RWPE1 (cell line): ENCODE data around the gene LCE3A.
A peak's percentile ranks its signal among the peaks of the same experiment; 100 is the strongest.
"Not testable (repeated sequence)": the region's sequence is repeated elsewhere in the genome, so short reads cannot be mapped to it uniquely, and the experiment has no call there.

Source experiments
- CTCF ChIA-PET: fragments of 350-600 bp; sonication (Branson Sonifier 250); formaldehyde crosslinking; extraction: SDS; loops from one replicate; lab custom pipeline; 2021; lab: Yijun Ruan, JAX
- POLR2A ChIA-PET: fragments of 400-600 bp; formaldehyde crosslinking; extraction: SDS; loops from one replicate; lab custom pipeline; 2020; ENCODE audit warnings: antibody characterized with exemption; ENCODE audit not compliant: low non-redundant PET; lab: Yijun Ruan, JAX
- DNase-seq: peaks from one replicate; pipeline ENCODE4 v3.0.0; 2012; ENCODE audit warnings: low spot score
- H3K27ac ChIP-seq: fragments of 450-650 bp; 2 replicates; pipeline ENCODE4 v1.5.1; 2017
- TF ChIP-seq, protein P1 (sequence below): fragments of 450-650 bp; conservative IDR thresholded peaks from 2 replicates; pipeline ENCODE4 v1.5.1; 2017; ENCODE audit warnings: low read depth, mild to moderate bottlenecking

Gene LCE3A, protein sequence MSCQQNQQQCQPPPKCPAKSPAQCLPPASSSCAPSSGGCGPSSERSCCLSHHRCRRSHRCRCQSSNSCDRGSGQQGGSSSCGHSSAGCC

DNA sequence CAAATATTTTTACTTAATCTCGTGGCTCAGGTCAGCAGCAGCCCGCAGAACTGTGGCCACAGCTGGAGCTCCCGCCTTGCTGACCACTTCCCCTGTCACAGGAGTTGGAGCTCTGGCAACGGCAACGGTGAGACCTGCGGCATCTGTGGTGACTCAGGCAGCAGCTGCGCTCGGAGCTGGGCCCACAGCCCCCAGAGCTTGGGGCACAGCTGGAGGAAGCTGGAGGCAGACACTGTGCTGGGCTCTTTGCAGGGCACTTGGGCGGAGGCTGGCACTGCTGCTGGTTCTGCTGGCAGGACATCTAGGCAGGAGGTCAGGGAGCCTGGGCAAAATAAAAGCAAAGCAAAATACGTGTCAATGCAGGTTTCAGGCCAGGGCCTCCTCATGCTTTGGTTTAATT lies at the start of gene LCE3A:
LCE3A (minus strand) TSS at position 301 of the 400 bp plus-strand sequence; CDS start at position 301, 0 bp downstream.
- POLR2A ChIA-PET = no interaction called here
- CTCF ChIA-PET = interaction anchor here (0.5 kb wide), 1 partner anchor 802 kb away, joined by 3 read pairs; no protein-coding TSS in a partner anchor
- no peak for DNase-seq
- peak within 1 kb of the TSS; percentile 23 for H3K27ac ChIP-seq
- TF ChIP-seq, protein P1, sequence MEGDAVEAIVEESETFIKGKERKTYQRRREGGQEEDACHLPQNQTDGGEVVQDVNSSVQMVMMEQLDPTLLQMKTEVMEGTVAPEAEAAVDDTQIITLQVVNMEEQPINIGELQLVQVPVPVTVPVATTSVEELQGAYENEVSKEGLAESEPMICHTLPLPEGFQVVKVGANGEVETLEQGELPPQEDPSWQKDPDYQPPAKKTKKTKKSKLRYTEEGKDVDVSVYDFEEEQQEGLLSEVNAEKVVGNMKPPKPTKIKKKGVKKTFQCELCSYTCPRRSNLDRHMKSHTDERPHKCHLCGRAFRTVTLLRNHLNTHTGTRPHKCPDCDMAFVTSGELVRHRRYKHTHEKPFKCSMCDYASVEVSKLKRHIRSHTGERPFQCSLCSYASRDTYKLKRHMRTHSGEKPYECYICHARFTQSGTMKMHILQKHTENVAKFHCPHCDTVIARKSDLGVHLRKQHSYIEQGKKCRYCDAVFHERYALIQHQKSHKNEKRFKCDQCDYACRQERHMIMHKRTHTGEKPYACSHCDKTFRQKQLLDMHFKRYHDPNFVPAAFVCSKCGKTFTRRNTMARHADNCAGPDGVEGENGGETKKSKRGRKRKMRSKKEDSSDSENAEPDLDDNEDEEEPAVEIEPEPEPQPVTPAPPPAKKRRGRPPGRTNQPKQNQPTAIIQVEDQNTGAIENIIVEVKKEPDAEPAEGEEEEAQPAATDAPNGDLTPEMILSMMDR = no peak

DNA sequence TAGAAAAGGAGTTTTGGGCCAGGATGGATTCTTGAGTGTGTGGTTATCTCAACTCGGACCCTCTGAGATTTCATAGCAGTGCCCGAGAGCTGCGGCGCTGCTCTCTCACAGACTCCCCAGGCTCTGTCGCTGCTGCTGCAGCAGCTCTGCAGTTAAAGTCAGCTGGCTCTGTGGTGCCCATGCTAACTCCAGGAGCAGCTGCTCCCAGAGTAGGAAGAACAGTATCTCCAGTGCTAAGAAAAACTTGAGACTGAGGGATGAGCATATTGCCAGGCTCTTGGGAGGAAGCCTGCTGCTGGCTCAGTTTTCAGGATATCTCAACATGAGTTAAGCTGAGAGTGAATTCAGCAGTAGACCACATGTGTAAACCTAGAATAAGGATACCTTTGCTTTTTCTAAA lies 44.7 kb upstream of the LCE3A start:
- TF ChIP-seq, protein P1 = no peak
- no peak for DNase-seq
- ChIA-PET CTCF (no interaction called here), POLR2A (no interaction called here)
- no peak overlapping the region for H3K27ac ChIP-seq

DNA sequence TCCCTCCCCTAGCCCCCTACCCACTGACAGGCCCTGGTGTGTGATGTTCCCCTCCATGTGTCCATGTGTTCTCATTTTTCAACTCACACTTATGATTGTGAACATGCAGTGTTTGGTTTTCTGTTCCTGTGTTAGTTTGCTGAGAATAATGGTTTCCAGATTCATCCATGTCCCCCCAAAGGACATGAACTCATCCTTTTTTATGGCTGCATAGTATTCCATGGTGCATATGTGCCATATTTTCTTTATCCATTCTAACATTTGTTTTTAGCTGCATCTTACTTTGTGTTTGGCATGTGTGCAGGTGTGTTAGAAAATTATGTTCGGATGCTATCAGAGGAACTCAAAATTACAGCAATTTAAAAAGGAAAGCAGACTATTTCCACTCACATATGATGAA lies 43.3 kb upstream of the LCE3A start:
- CTCF ChIA-PET = interaction anchor here (2.4 kb wide), 1 partner anchor 12 kb away, joined by 11 read pairs; no protein-coding TSS in a partner anchor
- H3K27ac ChIP-seq, DNase-seq, POLR2A ChIA-PET: not testable (repeated sequence)

DNA sequence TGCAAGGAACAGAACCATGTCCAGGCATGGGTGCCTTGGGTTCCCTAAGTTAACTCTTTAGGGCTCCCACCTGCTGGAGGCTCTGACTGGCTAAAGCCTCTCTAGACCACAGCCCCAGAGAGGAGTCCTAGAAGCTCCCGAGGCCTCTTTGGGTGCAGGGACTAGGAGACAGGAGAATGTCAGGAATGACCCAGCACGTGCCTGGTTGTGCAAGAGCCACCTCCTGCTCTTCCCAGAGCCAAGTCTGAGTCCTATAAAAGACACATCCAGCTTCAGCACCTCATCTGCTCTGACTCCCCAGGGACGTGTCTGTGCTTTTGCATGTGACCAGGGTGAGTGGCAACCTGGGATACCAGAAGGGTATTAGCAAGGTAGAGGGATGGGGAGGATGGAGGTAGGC lies 40.2 kb upstream of the LCE3A start, which contains the start of gene LCE2D:
LCE2D (plus strand) TSS at position 283 of the 400 bp plus-strand sequence. CDS start 726 bp downstream, outside the sequence.
- POLR2A ChIA-PET = no interaction called here
- H3K27ac ChIP-seq = no peak within 1 kb of the TSS
- CTCF ChIA-PET = interaction anchor here (1.4 kb wide), 1 partner anchor 9 kb away, joined by 7 read pairs; no protein-coding TSS in a partner anchor
- no peak for DNase-seq
- TF ChIP-seq, protein P1 = no peak

DNA sequence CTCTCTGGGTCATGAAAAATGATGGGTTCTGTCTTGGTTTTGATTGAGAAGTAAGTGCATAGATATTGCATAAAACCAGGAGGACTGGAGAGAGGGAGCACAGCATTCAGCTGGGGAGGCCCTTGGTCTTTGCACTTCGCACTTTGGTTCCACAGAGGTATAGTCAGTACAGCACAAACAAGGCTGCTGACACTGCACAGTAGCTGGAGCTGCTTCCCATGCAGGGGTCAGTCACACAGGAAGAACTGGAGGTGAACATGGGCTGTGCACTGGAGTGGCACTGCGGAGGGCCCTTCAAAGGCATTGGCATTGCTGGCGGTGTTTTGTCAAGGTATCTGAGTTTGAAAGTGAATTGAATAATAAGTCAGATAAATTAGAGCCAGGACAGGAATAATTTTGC lies 35.7 kb upstream of the LCE3A start:
- DNase-seq = no peak
- TF ChIP-seq, protein P1 = no peak
- ChIA-PET CTCF (no interaction called here), POLR2A (no interaction called here)
- no peak overlapping the region for H3K27ac ChIP-seq

DNA sequence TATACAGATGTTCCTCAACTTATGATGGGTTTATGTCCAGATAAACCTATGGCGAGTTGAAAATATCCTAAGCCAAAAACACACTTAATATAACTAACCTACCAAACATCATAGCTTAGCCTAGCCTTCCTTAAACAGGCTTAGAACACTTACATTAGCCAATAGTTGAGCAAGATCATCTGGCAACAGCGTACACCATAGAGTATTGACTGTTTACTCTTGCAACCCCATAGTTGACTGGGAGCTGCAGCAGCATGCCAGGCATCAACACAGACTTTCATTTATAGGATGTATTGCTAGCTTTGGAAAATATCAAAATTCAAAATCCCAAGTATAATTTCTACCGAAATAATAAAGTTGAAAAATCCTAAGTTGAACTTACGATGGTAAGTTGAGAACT lies 34.8 kb upstream of the LCE3A start:
- ChIA-PET POLR2A (no interaction called here), CTCF (no interaction called here)
- no peak overlapping the region for H3K27ac ChIP-seq
- TF ChIP-seq, protein P1 = no peak
- no peak for DNase-seq

DNA sequence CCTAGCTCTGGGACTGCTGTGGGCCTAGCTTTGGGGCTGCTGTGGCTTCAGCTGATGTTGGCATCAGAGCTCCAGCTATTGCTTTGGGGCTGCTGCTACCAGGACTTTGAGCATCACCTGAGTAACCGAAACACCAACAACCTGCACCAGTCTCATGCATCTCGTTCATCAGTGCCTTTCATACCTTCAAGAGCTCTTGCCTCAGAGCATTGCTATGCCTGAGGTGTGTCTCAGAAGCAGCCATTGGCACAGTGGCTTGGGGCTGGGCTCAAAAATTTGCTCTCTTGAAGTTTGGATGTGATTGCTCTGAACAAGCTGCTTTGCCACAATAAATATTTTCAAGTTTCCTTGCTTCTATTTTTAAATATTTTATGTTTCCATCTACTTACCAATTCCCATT lies 33.6 kb upstream of the LCE3A start:
- CTCF ChIA-PET = interaction anchor here (1.2 kb wide), 2 partner anchors 213 to 536 kb away, joined by 3 read pairs; no protein-coding TSS in a partner anchor
- POLR2A ChIA-PET = no interaction called here
- H3K27ac ChIP-seq = no peak overlapping the region
- DNase-seq = no peak
- TF ChIP-seq, protein P1 = no peak
